HG03159 (cell line): Measurements from ENCODE around the gene CWC27.
A peak's percentile ranks its signal among the peaks of the same experiment; 100 is the strongest.
"Not testable (repeated sequence)": the region's sequence is repeated elsewhere in the genome, so short reads cannot be mapped to it uniquely, and the experiment has no call there.

Experiments used
- ATAC-seq: cut with Tn5 transposase; IDR thresholded peaks from one replicate; pipeline ENCODE4 v1.9.1; 2021; ENCODE audit warnings: mild to moderate bottlenecking, moderate library complexity; ENCODE audit not compliant: unreplicated experiment

The CWC27 gene

DNA sequence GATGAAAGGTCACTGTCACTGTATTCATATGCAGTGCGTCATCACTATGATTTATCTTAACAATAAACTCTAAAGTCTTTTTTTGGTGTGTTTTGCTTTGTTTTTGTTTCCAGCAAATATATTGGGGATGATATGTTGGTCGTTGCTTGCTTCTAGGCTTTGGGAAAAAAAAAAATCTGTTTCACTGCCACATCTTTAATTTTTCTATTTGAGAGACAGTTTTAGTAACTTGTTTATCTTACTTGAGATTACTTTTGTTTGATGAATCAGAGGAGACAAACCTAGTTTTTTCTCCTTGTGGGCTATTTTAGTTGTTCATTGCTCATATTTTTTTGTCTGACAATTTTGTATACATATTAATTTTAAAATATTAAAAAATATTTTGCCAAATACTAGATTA, 19.4 kb downstream of the CWC27 start:
- ATAC-seq = no peak

- ATAC-seq = no peak
These were observed 20.7 kb downstream of the CWC27 start for GRCh38 chr5:64789457-64789856.

DNA sequence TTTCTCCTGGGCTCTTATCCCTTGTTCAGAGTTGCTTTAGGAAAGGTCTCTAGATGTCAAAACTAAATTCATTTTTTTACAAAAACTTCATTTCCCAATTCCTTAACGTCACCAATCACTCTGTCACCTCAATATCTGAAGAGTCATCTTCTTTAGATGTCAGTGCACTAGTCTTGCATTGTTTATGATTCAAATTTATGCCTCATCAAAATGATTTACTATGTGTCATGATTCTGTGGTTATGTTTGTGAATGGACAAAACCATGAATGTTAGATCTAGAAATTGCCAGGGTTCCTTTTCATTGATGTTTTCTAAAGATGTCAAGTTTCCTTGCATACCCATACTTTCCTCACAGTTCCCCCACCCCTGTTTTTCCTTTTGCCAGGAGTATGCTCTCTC, 21.5 kb downstream of the CWC27 start:
- ATAC-seq = no peak

DNA sequence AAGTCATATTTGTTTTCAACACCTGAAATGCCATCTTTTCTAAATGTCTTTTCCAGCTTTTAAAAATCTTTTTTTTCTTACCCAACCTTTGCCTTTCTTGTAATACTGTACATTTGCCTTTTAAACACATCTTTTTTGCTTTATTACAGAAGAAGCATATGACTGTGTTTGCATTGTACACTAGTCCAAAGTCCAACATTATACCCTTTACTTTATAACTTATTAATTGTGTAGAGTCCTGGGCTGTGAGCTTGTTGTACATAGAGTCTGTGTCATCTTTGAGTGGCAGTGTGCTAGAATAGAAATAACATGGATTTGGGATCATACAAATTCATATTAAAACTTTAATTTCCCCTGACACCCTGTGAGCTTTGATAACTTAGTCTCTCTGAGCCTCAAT, 23.7 kb downstream of the CWC27 start:
- ATAC-seq = no peak

GRCh38 chr5:64794053-64794770, 25.5 kb downstream of the CWC27 start:
- ATAC-seq = no peak

DNA sequence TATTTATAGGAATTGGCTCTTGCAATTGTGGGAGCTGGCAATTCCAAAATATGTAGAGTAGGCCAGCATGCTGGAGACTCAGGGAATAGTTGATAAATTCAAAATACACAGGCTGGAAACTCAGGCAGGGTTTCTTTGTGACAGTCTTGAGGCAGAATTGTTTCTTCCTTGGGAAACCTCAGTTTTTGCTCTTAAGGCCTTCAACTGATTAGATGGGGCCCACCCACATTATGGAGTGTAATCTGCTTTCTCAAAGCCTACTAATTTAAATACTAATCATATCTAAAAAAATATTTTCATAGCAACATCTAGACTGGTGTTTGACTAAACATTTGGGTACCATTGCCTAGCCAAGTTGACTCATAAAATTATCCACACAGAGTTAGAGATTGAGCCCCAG, 27.6 kb downstream of the CWC27 start:
- ATAC-seq = no peak

GRCh38 chr5:64800926-64801325, 32.2 kb downstream of the CWC27 start:
- no peak for ATAC-seq

- no peak for ATAC-seq
These were observed 37.8 kb downstream of the CWC27 start for GRCh38 chr5:64806537-64806936.

DNA sequence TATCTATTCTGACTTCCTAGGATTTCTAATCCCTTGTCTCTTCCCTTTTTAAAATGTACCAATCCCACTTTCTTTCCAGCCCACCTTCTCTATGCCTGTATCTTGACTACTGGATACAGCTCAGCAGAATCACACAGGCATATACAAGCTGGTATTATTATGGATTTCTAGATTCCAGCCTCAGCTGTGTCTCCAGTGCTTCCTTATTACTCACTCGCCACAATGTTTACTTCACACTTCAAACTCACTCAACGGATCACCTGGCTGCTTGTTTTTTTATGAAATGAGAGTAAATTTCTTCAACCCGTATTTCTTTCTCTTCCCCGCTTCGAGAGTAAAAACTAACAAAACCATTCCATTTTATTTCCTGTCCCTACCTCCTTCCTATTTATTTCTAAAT, 38.8 kb downstream of the CWC27 start:
- ATAC-seq = no peak

DNA sequence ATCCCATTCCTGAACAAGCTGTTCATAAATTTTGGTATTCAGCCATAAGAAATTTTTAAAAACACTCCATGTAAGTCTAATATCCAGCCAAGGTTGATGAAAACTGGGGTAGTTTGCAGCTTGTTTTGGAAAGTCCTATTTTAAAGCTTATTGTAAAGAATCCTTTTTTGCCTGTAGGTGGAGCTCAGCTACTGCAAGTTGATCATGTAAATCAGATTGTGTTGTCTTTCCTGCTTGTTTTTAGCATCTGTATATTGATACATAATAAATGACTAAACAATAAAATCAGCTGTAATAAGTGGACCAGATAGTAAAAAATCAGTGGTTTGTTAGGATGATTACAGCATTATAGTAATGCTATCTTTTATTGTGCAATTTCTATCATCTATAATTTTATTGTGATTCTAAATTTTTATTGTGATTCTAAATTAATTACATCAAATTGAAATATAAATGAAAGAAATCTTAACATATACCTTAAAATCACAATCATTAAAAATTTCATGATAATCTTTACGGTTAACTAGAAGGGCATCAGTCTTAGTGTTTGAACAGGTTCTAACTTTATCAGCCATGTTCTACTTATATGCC, 42.4 kb downstream of the CWC27 start:
- no peak for ATAC-seq

DNA sequence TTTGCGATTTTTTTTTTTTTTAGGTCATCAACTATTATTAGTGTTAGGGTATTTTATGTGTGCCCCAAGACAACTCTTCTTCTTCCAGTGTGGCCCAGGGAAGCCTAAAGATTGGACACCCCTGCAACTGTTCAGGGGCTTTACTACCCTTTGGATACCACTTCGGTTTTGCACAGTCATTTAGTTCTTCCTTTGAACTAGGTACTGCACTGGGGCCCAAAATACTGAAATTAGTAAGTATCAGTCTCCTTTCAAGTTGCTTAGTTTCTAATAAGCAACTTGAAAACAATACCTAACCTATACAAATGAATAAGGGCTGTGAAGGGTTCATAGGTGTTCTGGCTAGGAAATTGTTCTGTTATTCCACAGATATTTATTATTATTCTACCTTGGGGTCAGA, 45.3 kb downstream of the CWC27 start:
- peak; percentile 96 for ATAC-seq

DNA sequence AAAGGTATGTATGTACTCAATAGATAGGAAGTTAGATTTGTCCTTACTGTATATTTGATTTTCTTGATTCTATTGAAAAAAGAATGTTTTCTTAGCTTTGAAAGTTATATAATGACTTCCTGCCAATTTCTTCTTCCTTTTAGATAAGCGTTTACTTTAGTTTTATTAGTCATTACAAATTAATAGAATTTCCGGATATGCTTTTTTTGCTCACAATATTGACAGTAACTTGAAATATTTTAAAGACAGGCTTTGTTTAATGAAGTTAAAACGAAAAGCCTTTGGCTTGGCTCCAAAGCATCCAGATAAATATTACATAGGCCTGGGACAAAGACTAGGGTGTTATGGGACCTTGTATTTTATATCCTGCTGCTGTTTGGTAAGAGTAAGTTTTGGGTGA, 49.5 kb downstream of the CWC27 start:
- ATAC-seq = no peak

DNA sequence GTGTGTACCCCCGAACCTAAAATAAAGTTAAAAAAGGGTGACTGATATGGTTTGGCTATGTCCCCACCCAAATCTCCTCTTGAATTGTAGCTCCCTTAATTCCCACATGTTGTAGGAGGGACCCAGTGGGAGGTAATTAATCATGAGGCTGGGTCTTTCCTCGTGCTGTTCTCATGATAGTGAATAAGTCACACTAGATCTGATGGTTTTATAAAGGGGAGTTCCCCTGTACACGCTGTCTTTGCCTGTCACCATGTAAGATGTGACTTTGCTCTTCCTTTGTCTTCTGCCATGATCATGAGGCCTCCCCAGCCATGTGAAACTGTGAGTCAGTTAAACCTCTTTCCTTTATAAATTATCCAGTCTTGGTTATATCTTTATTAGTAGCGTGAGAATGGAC, 50.6 kb downstream of the CWC27 start:
- ATAC-seq = not testable (repeated sequence)

GRCh38 chr5:64822320-64822719, 53.6 kb downstream of the CWC27 start:
- ATAC-seq = no peak

DNA sequence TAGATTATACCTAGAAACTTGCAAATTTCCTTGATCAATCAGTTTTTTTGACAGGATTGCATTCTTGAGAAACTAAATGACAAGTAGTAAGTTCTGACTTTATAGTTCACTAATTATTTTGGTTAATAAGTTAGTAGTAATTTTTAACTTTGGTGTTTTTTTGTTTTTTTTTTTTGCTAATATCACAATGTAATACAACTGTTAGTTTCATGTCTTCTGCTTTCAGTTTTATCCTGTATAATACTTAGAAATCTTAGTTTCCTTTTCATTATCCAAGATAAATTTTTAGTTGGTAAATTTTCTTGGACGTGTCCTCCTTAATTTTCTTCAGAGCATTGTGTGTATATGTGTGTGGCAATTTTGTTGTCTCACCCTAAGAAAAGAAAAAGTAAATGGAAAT, 57.8 kb downstream of the CWC27 start:
- ATAC-seq = no peak

DNA sequence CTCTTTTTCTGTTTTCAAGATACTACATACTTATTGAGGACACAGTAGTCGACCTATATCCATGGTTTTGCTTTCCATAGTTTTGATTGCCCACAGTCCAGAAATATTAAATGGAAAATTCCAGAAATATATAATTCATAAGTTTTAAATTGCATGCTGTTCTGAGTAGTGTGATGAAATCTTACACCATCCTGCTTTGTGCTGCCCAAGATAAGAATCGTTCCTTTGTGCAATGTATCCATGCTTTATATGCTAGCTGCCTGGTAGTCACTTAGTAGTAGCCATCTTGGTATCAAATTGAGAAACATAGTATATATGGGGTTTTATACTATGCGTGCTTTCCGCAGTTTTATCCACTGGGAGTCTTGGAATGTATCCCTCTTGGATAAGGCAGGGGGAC, 59.0 kb downstream of the CWC27 start:
- no peak for ATAC-seq

GRCh38 chr5:64830650-64831049, 61.9 kb downstream of the CWC27 start:
- not testable (repeated sequence) for ATAC-seq

- ATAC-seq = no peak
These were observed 63.3 kb downstream of the CWC27 start for GRCh38 chr5:64831996-64832395.

DNA sequence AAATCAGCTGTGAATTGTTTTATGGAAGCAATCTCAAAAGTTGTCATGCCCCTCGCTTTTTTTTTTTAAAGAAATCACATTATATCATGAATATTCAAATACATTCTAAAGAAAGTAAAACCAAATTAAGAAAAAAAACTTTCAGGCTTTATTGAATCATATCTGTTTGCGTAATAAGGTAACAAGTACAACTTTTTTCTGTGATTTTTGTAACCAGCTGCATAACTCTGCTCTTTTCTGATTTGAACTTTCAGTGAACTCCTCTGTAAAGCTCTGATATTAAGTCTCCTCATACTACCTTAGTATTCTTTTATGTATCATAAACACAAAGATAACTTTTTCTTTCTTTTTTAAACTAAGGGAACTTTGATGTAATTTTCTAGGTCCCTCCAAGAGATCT, 65.3 kb downstream of the CWC27 start:
- no peak for ATAC-seq

DNA sequence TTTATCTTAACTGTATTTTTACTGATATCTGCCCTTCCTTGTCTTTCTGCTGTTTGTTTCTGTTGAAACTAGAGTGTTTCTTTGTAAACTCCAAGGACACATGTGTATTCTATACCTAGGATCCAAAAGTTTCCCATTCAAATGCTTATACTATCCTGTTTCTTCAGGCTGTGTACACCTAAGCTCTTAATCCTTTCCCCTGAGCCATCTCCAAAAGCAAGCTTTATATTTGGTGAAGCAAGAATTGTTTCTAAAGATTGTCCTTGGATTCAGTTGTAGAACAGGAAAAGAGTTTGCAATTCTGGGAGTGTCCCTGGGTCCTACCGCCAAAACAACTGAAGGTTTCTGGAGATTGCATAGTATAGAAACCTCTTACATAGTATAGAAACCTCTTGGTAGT, 65.9 kb downstream of the CWC27 start:
- no peak for ATAC-seq

DNA sequence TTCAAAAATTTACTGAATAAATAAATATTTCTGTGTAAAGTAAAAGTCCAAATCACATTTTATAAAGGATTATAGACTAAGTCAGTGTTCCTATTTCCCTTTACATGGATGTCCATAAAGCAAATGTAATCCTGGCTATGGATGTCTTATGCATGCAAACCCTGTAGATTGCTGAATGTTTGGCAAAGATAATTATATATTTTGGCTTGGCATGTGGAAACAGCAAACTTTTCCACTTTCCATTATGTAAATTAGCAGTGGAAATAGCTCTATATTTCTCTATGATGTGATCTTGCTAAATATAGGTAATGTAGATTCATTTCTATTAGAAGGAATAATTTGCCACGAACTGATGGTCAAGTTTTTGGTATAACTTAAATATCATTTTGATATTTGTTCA, 66.5 kb downstream of the CWC27 start:
- ATAC-seq = no peak

GRCh38 chr5:64836190-64836755, 67.5 kb downstream of the CWC27 start:
- no peak for ATAC-seq

DNA sequence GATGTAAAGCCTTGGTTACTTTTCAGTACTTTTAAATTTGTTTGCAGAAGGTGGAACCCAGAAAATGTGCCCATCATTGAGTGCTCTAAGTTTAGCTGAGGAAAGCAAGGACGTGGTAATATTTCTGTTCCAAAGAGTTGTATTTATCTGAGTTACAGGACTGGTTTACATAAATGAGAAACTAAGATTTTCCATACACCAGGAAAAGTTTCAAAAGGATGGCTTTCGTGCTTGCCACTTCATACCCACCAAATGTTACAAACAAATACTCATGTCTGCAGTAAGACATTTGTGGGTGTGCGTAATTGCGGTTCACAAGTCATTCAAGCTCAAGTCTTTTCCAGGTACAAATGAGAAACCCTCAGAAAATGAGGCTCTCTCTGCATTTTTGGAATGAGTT, 68.1 kb downstream of the CWC27 start:
- no peak for ATAC-seq
